Stimulated activated memory B cell treated with anti-CD40 and anti-IgM and Interleukin-4, amounts not matched to agents 10 μg/mL and 1 μg/mL and 100 μg/mL, for 72 hours (primary cell): ENCODE data around the gene CXCL12.

Source experiments
- ATAC-seq: fragments of 150-1000 bp; cut with Tn5 transposase; 2 replicates; pipeline ENCODE4 v1.10.0; 2021
- H3K27ac Mint-ChIP-seq: one replicate; pipeline ENCODE4 v1.8.0; 2022; ENCODE audit warnings: mild to moderate bottlenecking, mixed read lengths
- H3K27me3 Mint-ChIP-seq: one replicate; pipeline ENCODE4 v1.8.0; 2022; ENCODE audit warnings: mixed read lengths
- H3K36me3 Mint-ChIP-seq: one replicate; pipeline ENCODE4 v1.8.0; 2022; ENCODE audit warnings: mixed read lengths
- H3K4me1 Mint-ChIP-seq: one replicate; pipeline ENCODE4 v1.8.0; 2022; ENCODE audit warnings: mixed read lengths
- H3K4me3 Mint-ChIP-seq: one replicate; pipeline ENCODE4 v1.8.0; 2022; ENCODE audit warnings: mild to moderate bottlenecking, moderate library complexity, mixed read lengths
- H3K9me3 Mint-ChIP-seq: one replicate; pipeline ENCODE4 v1.8.0; 2022; ENCODE audit warnings: mixed read lengths

CXCL12 gene

GRCh38 chr10:44413416-44413815 lies 28.5 kb upstream of the CXCL12 start:
- H3K27me3 Mint-ChIP-seq: no peaks in the 10 kb centered on the region
- H3K36me3 Mint-ChIP-seq: no peaks in the 10 kb centered on the region
- ATAC-seq: no peak

DNA sequence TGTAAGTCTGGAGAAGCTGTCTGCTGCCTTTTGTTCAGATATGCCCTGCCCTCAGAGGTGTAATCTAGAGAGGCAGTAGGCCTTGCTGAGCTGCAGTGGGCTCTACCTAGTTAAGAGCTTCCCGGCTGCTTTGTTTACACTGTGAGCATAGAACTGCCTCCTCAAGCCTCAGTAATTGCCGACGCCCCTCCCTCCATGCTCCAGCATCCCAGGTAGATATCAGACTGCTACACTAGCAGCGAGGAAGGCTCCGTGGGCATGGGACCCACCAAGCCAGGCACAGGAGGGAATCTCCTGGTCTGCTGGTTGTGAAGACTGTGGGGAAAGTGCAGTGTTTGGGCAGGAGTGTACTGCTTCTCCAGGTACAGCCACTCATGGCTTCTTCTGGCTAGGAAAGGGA lies 26.4 kb upstream of the CXCL12 start:
- Mint-ChIP-seq H3K27me3 (no peaks in the 10 kb centered on the region), H3K27ac (no peak overlapping the region), H3K9me3 (peaks cover 10% of the 10 kb centered on the region), H3K36me3 (no peaks in the 10 kb centered on the region), H3K4me3 (no peak overlapping the region), H3K4me1 (no peaks in the 10 kb centered on the region)
- no peak for ATAC-seq

More at GRCh38 chr10:44413416-44413815, 28.5 kb upstream of the CXCL12 start:
- no peaks in the 10 kb centered on the region for H3K4me1 Mint-ChIP-seq
- peaks cover 10% of the 10 kb centered on the region for H3K9me3 Mint-ChIP-seq
- no peak overlapping the region for H3K4me3 Mint-ChIP-seq
- no peak overlapping the region for H3K27ac Mint-ChIP-seq

- Mint-ChIP-seq H3K9me3 (peaks cover 8% of the 10 kb centered on the region), H3K4me3 (no peak overlapping the region), H3K4me1 (no peaks in the 10 kb centered on the region), H3K27me3 (no peaks in the 10 kb centered on the region), H3K27ac (no peak overlapping the region), H3K36me3 (no peaks in the 10 kb centered on the region)
- no peak for ATAC-seq
Measured at GRCh38 chr10:44404741-44405437, 20.0 kb upstream of the CXCL12 start.

DNA sequence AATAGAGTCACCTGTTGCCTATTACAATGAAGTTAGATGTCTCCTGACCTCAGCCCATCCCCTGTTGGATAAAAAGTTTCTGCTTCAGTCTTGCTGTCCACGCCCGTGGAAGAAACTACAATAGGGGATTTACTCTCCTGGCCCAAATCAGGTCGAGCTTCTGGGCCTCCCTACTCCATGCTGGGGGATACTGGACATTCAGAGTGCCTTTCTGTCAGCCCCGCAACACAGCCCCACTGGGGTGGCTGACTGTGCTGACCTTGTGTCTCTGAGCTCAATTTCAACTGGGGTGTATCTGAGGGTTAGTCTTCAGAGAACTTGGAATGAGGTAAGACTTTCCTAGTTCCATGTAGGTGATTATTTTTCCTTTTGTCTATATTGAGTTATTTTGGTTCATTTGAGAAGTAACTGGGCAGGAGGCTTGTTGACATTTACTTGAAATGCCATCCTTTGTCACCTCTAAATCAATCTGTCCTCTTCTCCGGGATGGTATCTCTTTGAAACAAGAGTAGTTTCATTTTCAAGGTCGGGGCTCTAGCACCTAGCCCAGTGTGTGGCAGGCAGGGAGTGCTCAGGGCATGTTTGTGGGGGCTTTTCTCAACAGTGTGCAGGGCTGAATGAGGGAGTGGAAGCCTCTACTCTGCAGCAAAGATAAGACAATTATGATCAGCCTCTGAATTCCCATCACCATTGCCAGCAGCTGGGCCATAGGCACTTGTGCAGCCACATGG lies 17.7 kb upstream of the CXCL12 start:
- peak; percentile 48 for ATAC-seq
- no peak overlapping the region for H3K27ac Mint-ChIP-seq
- H3K4me1 Mint-ChIP-seq: no peaks in the 10 kb centered on the region

DNA sequence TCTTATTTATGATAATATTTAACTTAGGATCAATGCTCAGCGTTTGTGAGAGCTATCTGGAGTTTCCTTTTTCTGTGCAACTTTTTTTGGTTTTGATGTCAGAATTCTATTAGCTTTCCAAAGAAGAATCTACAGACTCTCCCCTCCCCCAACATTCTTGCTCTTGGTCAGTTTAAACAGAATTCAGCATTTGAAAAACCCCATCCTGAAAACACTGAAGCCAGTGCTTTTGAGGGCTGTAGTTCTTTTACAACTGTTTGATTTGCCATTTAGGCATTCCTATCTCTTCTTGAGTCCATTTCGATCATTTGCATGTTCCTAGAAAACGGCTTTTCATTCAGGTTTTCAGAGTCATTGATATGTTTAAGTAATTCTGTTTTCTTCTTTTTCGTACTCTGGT lies 15.6 kb upstream of the CXCL12 start:
- H3K4me1 Mint-ChIP-seq: no peaks in the 10 kb centered on the region
- H3K27ac Mint-ChIP-seq: no peak overlapping the region
- ATAC-seq: no peak
- peaks cover 5% of the 10 kb centered on the region for H3K9me3 Mint-ChIP-seq
- no peaks in the 10 kb centered on the region for H3K36me3 Mint-ChIP-seq
- no peak overlapping the region for H3K4me3 Mint-ChIP-seq
- peaks cover 13% of the 10 kb centered on the region for H3K27me3 Mint-ChIP-seq

More for the DNA sequence above, 17.7 kb upstream of the CXCL12 start:
- Mint-ChIP-seq H3K27me3 (no peaks in the 10 kb centered on the region), H3K4me3 (no peak overlapping the region), H3K36me3 (no peaks in the 10 kb centered on the region), H3K9me3 (peaks cover 5% of the 10 kb centered on the region)

- Mint-ChIP-seq H3K27me3 (peaks cover 13% of the 10 kb centered on the region), H3K4me1 (no peaks in the 10 kb centered on the region), H3K4me3 (no peak overlapping the region), H3K36me3 (no peaks in the 10 kb centered on the region), H3K9me3 (peaks cover 5% of the 10 kb centered on the region), H3K27ac (no peak overlapping the region)
- ATAC-seq: no peak
Measured at GRCh38 chr10:44399659-44400451, 15.0 kb upstream of the CXCL12 start.

GRCh38 chr10:44398747-44399658 lies 14.1 kb upstream of the CXCL12 start:
- H3K9me3 Mint-ChIP-seq: peaks cover 5% of the 10 kb centered on the region
- peaks cover 13% of the 10 kb centered on the region for H3K27me3 Mint-ChIP-seq
- H3K4me3 Mint-ChIP-seq: no peak overlapping the region
- H3K4me1 Mint-ChIP-seq: no peaks in the 10 kb centered on the region
- H3K36me3 Mint-ChIP-seq: no peaks in the 10 kb centered on the region
- H3K27ac Mint-ChIP-seq: no peak overlapping the region
- no peak for ATAC-seq

GRCh38 chr10:44398271-44398670 lies 13.4 kb upstream of the CXCL12 start:
- Mint-ChIP-seq H3K27me3 (peaks cover 13% of the 10 kb centered on the region), H3K36me3 (no peaks in the 10 kb centered on the region), H3K4me3 (no peak overlapping the region), H3K9me3 (peaks cover 5% of the 10 kb centered on the region), H3K4me1 (no peaks in the 10 kb centered on the region), H3K27ac (no peak overlapping the region)
- no peak for ATAC-seq

GRCh38 chr10:44397476-44398225 lies 12.8 kb upstream of the CXCL12 start:
- no peaks in the 10 kb centered on the region for H3K4me1 Mint-ChIP-seq
- no peak for ATAC-seq

DNA sequence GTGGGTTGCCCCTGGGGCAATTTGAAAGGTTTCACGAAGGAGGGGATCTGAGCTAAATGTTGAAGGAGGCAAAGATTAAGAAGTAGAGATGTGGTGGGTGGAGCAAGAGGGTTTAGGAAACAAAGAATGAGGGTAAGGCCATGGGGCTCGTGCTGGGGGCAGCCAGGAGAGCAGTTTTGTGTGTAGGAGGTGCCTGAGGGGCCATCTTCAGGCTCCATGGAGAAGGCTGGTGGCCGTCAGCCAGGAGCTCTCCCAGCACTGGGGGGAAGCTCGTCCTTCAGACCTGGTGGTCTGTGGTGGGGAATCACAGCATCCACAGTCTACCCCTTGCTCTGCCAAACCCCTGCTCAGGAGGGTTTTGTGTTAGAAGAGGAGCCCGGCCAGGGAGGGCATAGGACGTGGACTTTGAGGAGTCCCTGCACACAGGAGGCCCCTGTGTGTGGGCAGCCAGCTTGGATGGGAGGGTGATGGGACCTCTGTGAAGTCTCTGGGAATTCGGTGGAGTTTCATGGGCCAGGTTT lies 11.8 kb upstream of the CXCL12 start:
- ATAC-seq: no peak
- Mint-ChIP-seq H3K27ac (no peak overlapping the region), H3K9me3 (peaks cover 10% of the 10 kb centered on the region), H3K36me3 (no peaks in the 10 kb centered on the region), H3K4me3 (no peak overlapping the region), H3K27me3 (peaks cover 24% of the 10 kb centered on the region), H3K4me1 (no peaks in the 10 kb centered on the region)

More at GRCh38 chr10:44397476-44398225, 12.8 kb upstream of the CXCL12 start:
- H3K36me3 Mint-ChIP-seq: no peaks in the 10 kb centered on the region
- no peak overlapping the region for H3K27ac Mint-ChIP-seq
- H3K9me3 Mint-ChIP-seq: peaks cover 5% of the 10 kb centered on the region
- peaks cover 15% of the 10 kb centered on the region for H3K27me3 Mint-ChIP-seq
- no peak overlapping the region for H3K4me3 Mint-ChIP-seq

DNA sequence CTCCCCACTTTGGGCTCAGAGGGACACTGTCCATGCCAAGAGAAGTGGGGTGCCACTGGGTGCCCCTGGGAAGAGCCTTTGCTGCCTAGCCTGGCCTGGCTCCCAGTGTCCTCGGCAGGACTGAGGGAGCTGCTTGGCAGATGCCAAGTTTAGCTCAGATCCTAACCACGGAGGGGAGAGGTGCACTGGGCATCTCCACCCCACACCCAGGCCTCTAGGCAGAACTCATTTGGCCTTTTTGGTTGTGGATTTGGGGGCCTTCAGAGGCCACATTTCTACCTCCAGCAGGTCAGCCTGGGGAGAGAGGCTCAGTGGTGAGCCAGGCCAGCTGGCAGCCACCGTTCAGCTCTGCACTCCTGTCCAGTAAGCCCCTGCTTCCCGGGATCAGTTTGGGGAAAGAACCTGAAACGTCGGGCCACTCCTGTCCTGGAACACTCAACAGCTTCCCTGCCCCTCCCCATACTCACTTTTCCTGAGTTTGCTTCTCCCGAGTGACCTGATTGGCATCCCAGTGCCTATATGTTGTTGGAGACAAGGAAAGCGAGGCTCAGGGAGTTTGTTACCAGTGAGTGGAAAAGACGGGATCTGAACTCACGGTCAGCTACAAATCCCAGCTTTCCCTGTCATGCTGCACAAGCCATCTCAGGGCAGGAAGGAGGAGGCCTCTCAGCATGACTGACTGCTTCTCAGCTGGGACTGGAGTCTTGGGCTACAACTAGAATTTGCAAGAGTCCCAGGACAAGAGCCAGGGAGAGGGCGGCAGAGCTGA lies 11.2 kb upstream of the CXCL12 start:
- Mint-ChIP-seq H3K9me3 (peaks cover 10% of the 10 kb centered on the region), H3K27me3 (peaks cover 27% of the 10 kb centered on the region), H3K36me3 (no peaks in the 10 kb centered on the region), H3K4me1 (no peaks in the 10 kb centered on the region), H3K27ac (no peak overlapping the region), H3K4me3 (no peak overlapping the region)
- ATAC-seq: no peak

DNA sequence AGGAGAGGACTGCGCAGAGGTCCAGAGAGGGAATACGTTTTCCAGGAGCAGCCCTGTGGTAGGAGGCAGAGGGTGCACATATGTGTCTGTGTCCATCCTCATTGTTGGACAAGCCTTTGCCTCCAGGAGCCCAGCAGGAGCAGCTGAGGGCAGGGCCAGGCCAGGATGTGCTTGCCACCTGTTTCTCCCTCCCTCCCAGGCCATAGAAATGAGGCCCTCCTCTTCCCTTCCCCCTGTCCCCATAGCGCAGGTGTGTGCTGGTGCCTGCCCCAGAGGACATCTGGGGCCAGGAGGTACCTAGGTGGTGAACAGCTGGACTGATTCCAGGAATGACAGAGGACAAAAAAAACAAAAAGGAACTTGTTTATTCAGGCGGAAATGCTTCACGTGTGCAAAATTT lies 10.5 kb upstream of the CXCL12 start:
- ATAC-seq: no peak
- peaks cover 5% of the 10 kb centered on the region for H3K9me3 Mint-ChIP-seq

DNA sequence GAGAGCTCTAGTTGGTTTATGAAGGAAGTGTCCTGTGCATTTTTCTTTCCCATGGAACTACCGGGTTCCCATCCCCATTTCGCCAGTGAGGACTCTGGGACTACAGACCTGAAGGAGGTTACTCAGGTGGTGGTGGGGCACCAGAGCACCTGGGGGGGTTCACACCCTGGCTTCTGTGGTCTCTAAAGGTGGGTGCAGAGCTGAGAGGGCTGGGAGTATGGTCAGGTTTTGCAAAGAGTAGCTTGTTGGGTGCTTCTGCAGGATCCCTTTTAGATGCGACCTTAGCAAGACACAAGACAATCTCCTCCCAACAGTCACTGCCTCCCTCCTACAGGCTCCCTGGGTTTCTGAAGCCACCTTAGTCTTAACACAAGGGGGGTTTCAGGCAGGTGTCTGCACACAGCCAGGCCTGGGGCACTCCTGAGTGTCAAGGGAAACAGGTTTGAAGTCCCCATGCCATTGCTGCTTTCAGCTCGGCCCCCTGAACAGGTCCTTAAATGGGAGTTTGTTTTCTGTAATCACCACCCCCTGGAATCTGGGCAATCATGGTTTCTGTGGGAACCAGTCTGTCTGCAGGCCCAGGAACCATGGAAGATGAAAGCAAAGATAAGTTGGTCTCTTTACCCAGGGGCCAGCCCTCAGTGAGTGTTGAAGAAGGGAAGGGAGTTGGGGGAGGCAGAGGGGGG lies 9.9 kb upstream of the CXCL12 start:
- H3K36me3 Mint-ChIP-seq: no peaks in the 10 kb centered on the region
- no peak overlapping the region for H3K4me3 Mint-ChIP-seq
- peaks cover 5% of the 10 kb centered on the region for H3K9me3 Mint-ChIP-seq
- H3K27ac Mint-ChIP-seq: no peak overlapping the region
- H3K27me3 Mint-ChIP-seq: peaks cover 27% of the 10 kb centered on the region
- no peaks in the 10 kb centered on the region for H3K4me1 Mint-ChIP-seq
- no peak for ATAC-seq

More for the DNA sequence above, 10.5 kb upstream of the CXCL12 start:
- Mint-ChIP-seq H3K27ac (no peak overlapping the region), H3K4me1 (no peaks in the 10 kb centered on the region), H3K4me3 (no peak overlapping the region), H3K27me3 (peaks cover 27% of the 10 kb centered on the region), H3K36me3 (no peaks in the 10 kb centered on the region)
